22Rv1 (cell line): ENCODE results near the gene CRADD.

Source experiments
- CTCF ChIP-seq: fragments of 450-650 bp; IDR thresholded peaks from 2 replicates; pipeline ENCODE4 v1.5.1; 2017; ENCODE audit warnings: mild to moderate bottlenecking
- ZFX ChIP-seq: fragments of 450-650 bp; IDR thresholded peaks from 2 replicates; pipeline ENCODE4 v1.6.1; 2017; ENCODE audit warnings: antibody characterized with exemption, borderline replicate concordance

DNA sequence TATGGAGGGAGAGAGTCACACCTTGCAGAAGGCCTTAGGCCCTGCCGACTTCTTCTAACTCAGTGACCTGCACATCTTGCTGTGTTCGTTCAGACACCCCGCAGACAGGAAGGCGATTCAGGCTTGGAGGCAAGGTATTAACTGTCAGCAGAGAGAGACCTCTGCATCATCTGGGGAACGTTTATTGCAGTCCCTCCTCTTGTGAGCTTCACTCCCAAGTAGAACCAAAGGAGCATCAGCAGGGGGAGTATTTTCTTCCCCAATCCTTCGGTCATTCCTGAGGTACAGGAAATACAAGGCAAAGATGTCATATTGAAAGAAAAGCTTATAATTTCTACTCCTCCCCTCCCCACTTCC is 217.9 kb downstream of the CRADD start:
- TF ChIP-seq CTCF (no peak), ZFX (no peak)
